Measurements from ENCODE around the gene ZNF598.

DNA sequence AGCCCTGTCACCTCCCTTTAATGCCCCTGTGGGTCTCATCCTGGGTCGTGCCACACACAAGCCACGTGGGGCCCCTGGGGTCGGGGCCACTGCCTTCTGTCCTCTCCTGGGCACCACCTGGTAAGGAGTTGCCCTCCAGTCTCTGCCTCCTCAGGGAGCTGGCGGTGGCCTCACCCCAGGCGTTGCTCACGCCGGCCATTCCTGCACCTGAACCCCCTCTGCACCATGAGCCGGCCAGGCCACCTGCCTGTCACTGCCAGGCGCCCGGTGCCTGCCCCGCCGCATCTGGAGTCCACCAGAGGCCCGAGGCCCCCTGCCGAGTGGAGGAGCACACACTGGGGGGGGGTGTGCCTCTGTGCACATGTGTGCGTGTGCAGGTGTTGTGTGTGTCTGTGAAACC, 27.5 kb upstream of the ZNF598 start:
- no peak for TF ChIP-seq YY1 (IDR thresholded peaks at IDR 0.05; ENCODE audit: insufficient read depth, insufficient read length)
- TF ChIP-seq ZNF274 (IDR thresholded peaks at IDR 0.05; ENCODE audit: low read depth, low read length): no peak
